ENCODE measurements around the gene KCNC4. TPM values are rescaled to one million over a fixed set of nuclear protein-coding genes. Genes with fewer than 3 reads are reported as not detected.
A peak's percentile ranks its signal among the peaks of the same experiment; 100 is the strongest.

Gene KCNC4
- total RNA-seq, 1 experiment from 2014 or later: 8.9 TPM

DNA sequence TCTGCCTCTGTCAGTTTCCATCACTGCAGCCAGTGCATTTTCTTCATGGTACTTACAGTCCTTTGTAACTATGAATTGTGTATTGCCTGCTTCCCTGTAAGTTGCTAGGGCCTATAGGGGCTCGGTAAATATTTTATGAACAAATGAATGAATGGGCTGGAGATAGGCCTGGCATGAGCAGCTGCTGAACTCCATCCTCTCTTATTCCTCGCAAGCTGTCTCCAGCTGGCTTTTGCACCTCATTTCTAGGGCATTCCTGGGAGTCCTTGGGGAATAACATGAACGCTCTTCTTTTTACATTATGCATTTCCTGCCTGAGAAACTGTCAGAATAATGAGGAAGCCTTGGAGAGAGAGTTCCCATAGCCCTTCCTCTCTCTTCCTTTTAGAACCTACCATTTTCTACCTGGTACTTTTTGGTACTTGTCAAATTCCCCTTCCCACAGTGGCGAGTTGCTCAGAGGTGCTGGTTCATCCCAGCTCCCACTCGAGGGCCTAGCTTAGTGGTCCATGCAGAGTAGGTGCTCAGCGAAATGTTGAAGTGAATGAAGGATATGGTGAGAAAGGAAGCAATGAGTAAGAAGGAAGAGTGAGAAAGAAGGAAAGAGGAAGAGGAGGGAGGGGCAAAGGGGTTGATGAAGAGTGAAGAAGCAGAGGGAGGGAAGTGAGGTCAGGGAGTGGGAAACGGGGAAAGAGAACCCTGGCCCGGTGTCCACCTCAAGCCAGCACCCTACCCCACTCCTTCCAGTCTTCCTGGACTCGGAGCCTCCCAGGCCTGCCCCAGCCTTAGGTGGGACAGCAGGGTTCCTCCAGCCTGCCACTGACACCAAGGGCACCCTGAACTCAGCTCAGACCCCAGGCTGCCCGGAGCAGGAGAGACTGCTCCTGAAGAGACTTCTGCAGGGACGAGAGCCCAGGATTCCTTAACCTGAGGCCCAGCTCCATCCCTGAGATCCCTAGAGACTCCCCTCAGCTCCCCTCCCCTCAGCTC, 29.6 kb downstream of the KCNC4 start:
- H3K27ac Mint-ChIP-seq: peak overlapping the region in 1 of 3 experiments; percentile 59; a peak in 1 of 7 replicates
- peaks cover 46 to 51% of the 10 kb centered on the region in 2 experiments for H3K4me1 Mint-ChIP-seq

More for the DNA sequence above, 29.6 kb downstream of the KCNC4 start:
- no peak for TF ChIP-seq CTCF (conservative IDR thresholded peaks at IDR 0.05)
- no peak overlapping the region for H3K14ac ChIP-seq (ENCODE audit: insufficient read depth, low read length)
- DNase-seq: no peak
- H3K56ac ChIP-seq (ENCODE audit: insufficient read length, low read depth, low read length): no peak overlapping the region
- H3K23me2 ChIP-seq (ENCODE audit: insufficient read length, low read depth, low read length, poor library complexity, severe bottlenecking): no peaks in the 10 kb centered on the region
- no peak overlapping the region for H4K5ac ChIP-seq (ENCODE audit: insufficient read length, low read depth, low read length)
- no peak overlapping the region for H2BK15ac ChIP-seq (ENCODE audit: low read depth, low read length)
- no peak overlapping the region for H3K4ac ChIP-seq (ENCODE audit: low read depth, low read length)
- H2BK12ac ChIP-seq (ENCODE audit: insufficient read length, low read depth, low read length): no peak overlapping the region
- no peak overlapping the region for H2BK120ac ChIP-seq (ENCODE audit: low read depth, low read length, poor library complexity, severe bottlenecking)
- H3K18ac ChIP-seq (ENCODE audit: insufficient read length, low read depth, low read length): no peak overlapping the region
- no peak overlapping the region for H4K8ac ChIP-seq (replicated peaks; ENCODE audit: insufficient read length, low read depth, low read length)
- no peaks in the 10 kb centered on the region for H3K9me3 ChIP-seq (ENCODE audit: control insufficient read depth, low read depth, low read length)
- no peaks in the 10 kb centered on the region for H3K79me2 ChIP-seq (ENCODE audit: insufficient read depth, low read length)
- no peak overlapping the region for H2AFZ ChIP-seq (ENCODE audit: low read length)
- H3T11ph ChIP-seq (ENCODE audit: low read length): no peak overlapping the region
- 100% methylated on average over 1 of the region's 11 CpGs for WGBS (ENCODE audit: extremely low coverage, insufficient read length, low lambda C conversion rate)
- no peak overlapping the region for H2AK5ac ChIP-seq (ENCODE audit: insufficient read length, low read length)
- no peaks in the 10 kb centered on the region for H4K20me1 ChIP-seq (ENCODE audit: control insufficient read depth, insufficient read depth, insufficient read length)
- no peak overlapping the region for H3K27ac ChIP-seq (ENCODE audit: insufficient read length, low read depth, low read length)
- no peak overlapping the region for H3K4me2 ChIP-seq (ENCODE audit: insufficient read depth, insufficient read length, low read length)
- H2BK20ac ChIP-seq (ENCODE audit: low read depth, low read length, poor library complexity, severe bottlenecking): no peak overlapping the region
- H2BK5ac ChIP-seq (ENCODE audit: insufficient read length, low read length): no peak overlapping the region
- Mint-ChIP-seq H3K36me3 (ENCODE audit: insufficient read depth in 1 of 3, low read depth in 3 of 3) (no peaks in the 10 kb centered on the region; a peak in 2 of 7 replicates), H3K4me3 (no peak overlapping the region; a peak in 1 of 5 replicates), H3K9me3 (no peaks in the 10 kb centered on the region), H3K27me3 (ENCODE audit: low read depth) (peaks cover 15% of the 10 kb centered on the region)
- no peak overlapping the region for H3K9ac ChIP-seq (ENCODE audit: extremely low read depth, insufficient read length, low read length)
- no peaks in the 10 kb centered on the region for H3K27me3 ChIP-seq (ENCODE audit: insufficient read depth, low read length)
- H3K23ac ChIP-seq (ENCODE audit: insufficient read length, low read depth, low read length): no peak overlapping the region
- H3K4me1 ChIP-seq (ENCODE audit: insufficient read depth, low read length): peaks cover 15% of the 10 kb centered on the region
- no peaks in the 10 kb centered on the region for H3K79me1 ChIP-seq (ENCODE audit: insufficient read depth, low read depth, low read length, poor library complexity, severe bottlenecking)
- H4K91ac ChIP-seq (ENCODE audit: insufficient read length, low read depth, low read length): no peak overlapping the region

All from H9 (cell line).